HG03196 (cell line): ENCODE data around the gene ZNF311.
A peak's percentile ranks its signal among the peaks of the same experiment; 100 is the strongest.
"Not testable (repeated sequence)": the region's sequence is repeated elsewhere in the genome, so short reads cannot be mapped to it uniquely, and the experiment has no call there.

Experiments
- ATAC-seq: cut with Tn5 transposase; IDR thresholded peaks from one replicate; pipeline ENCODE4 v1.9.1; 2021; ENCODE audit not compliant: unreplicated experiment

Gene ZNF311

GRCh38 chr6:28983838-28984237 lies 21.3 kb downstream of the ZNF311 start:
- no peak for ATAC-seq

- no peak for ATAC-seq
Measured at GRCh38 chr6:28982476-28983266, 22.4 kb downstream of the ZNF311 start.

- peak; percentile 59 for ATAC-seq
Measured at GRCh38 chr6:28981833-28982475, 23.2 kb downstream of the ZNF311 start.

- ATAC-seq, result peak; percentile 39
Measured at GRCh38 chr6:28981431-28981832, 23.7 kb downstream of the ZNF311 start.

- no peak for ATAC-seq
Measured at GRCh38 chr6:28980852-28981430, 24.2 kb downstream of the ZNF311 start.

GRCh38 chr6:28980137-28980851 lies 24.8 kb downstream of the ZNF311 start:
- no peak for ATAC-seq

GRCh38 chr6:28979679-28980078 lies 25.4 kb downstream of the ZNF311 start:
- no peak for ATAC-seq

GRCh38 chr6:28978959-28979561 lies 26.1 kb downstream of the ZNF311 start:
- no peak for ATAC-seq

GRCh38 chr6:28978133-28978491 lies 27.0 kb downstream of the ZNF311 start:
- ATAC-seq, result no peak

GRCh38 chr6:28977341-28978132 lies 27.6 kb downstream of the ZNF311 start:
- no peak for ATAC-seq

GRCh38 chr6:28976677-28977076 lies 28.4 kb downstream of the ZNF311 start:
- ATAC-seq, result no peak

- no peak for ATAC-seq
Measured at GRCh38 chr6:28974505-28974904, 30.6 kb downstream of the ZNF311 start.

- ATAC-seq, result not testable (repeated sequence)
Measured at GRCh38 chr6:28970056-28970455, 35.1 kb downstream of the ZNF311 start.

- ATAC-seq, result no peak
Measured at GRCh38 chr6:28969129-28969528, 36.0 kb downstream of the ZNF311 start.

- no peak for ATAC-seq
Measured at GRCh38 chr6:28968476-28968875, 36.6 kb downstream of the ZNF311 start.

- ATAC-seq, result no peak
Measured at GRCh38 chr6:28965706-28966105, 39.4 kb downstream of the ZNF311 start.

GRCh38 chr6:28960846-28961500 lies 44.1 kb downstream of the ZNF311 start:
- no peak for ATAC-seq

- ATAC-seq, result not testable (repeated sequence)
Measured at GRCh38 chr6:28958561-28959243, 46.4 kb downstream of the ZNF311 start.

- not testable (repeated sequence) for ATAC-seq
Measured at GRCh38 chr6:28957795-28958314, 47.3 kb downstream of the ZNF311 start.
